ENCODE measurements around the gene NOP56. TPM values are rescaled to one million over a fixed set of nuclear protein-coding genes. Genes with fewer than 3 reads are reported as not detected.

Gene NOP56
- total RNA-seq, 4 donors from 2014 or later, result 80.0 to 141 (median 87.6) TPM

- H3K36me3 ChIP-seq, result no peaks in the 10 kb centered on the region
- no peaks in the 10 kb centered on the region for H3K9me3 ChIP-seq
- no peaks in the 10 kb centered on the region for H3K4me1 ChIP-seq
- WGBS, 2 donors, result 57 to 72% methylated on average over 5 of the region's 5 CpGs
- H3K4me3 ChIP-seq, result no peak overlapping the region
- no peak for TF ChIP-seq POLR2A (IDR thresholded peaks at IDR 0.05)
- TF ChIP-seq EP300 (IDR thresholded peaks at IDR 0.05), result no peak
- TF ChIP-seq, protein P1, sequence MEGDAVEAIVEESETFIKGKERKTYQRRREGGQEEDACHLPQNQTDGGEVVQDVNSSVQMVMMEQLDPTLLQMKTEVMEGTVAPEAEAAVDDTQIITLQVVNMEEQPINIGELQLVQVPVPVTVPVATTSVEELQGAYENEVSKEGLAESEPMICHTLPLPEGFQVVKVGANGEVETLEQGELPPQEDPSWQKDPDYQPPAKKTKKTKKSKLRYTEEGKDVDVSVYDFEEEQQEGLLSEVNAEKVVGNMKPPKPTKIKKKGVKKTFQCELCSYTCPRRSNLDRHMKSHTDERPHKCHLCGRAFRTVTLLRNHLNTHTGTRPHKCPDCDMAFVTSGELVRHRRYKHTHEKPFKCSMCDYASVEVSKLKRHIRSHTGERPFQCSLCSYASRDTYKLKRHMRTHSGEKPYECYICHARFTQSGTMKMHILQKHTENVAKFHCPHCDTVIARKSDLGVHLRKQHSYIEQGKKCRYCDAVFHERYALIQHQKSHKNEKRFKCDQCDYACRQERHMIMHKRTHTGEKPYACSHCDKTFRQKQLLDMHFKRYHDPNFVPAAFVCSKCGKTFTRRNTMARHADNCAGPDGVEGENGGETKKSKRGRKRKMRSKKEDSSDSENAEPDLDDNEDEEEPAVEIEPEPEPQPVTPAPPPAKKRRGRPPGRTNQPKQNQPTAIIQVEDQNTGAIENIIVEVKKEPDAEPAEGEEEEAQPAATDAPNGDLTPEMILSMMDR (IDR thresholded peaks at IDR 0.05), result no peak
- H3K27ac ChIP-seq, result no peak overlapping the region
- no peak for DNase-seq (ENCODE audit: low spot score in 2 of 2)
- H3K27me3 ChIP-seq, result no peaks in the 10 kb centered on the region
Observed at GRCh38 chr20:2701671-2702081, 49.2 kb downstream of the NOP56 start.

DNA sequence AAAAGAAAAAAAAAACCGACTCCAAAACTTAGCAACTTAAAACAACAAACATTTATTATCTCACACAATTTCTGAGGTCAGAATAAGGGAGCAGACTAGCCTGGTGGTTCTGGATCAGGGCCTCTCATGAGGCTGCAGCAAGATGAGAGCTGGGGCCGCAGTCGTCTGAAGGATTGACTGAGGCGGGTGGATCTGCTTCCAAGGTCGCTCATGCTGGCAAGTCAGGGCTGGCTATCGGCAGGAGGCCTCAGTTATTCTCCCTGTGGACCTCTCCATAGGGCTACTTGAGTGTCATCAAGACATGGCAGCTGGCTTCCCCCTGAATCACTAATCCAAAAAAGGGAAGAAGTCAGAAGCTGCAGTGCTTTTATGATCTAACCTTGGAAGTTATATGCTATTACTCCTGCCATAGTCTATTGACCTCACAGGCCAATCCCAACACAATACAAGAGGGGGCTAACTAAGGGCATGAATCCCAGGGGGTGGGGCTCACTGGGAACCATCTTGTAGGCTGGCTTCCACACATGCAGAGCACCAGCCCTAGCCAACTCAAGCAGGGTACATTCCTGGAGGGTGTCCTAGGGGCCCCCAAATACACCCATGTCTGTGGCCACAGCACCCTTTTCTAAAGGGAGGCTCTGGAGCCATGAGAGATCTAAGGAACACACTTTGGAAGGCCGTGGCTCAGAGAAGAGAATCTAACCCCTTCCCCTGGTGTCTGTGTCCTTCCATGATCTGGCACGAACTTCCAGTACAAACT lies 51.5 kb downstream of the NOP56 start:
- no peak for DNase-seq (ENCODE audit: low spot score in 2 of 2)
- 86 to 89% methylated on average over 8 of the region's 8 CpGs for WGBS, 2 donors

DNA sequence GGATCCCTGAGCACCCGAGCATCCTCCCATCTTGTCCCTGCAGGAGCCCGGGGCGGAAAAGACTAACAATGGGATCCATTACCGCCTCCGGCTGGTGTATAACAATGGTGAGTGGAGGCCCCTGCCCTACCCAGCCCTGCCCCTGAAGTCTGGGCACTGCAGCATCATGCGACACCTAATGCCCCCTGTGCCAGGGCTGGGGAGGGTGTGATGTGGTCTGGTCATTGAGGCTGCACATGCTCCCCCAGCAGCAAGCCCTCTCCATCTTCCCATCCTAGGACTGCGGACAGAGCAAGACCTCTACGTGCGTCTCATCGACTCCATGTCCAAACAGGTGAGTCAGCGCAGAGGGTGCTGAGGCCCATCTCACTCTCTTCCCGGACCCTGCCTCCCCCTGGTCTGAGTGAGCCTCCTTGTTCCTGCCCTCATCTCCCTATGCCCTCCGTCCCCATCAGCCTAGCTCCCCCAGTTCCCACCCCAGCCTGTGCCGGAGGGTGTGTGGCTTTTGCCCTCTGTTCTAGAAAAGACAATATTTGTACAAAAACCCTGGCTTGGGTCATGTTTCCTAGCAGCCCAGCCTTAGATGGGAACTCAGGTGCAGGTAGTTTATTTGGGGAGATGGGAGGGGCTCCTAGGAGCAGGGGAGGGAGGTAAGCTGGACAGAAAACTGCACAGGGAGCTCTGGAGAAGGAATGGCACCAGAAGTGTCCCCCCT lies 53.7 kb downstream of the NOP56 start:
- Histone ChIP-seq H3K9me3 (no peaks in the 10 kb centered on the region), H3K27ac (no peak overlapping the region), H3K36me3 (peaks cover 0 to 16% (median 0%) of the 10 kb centered on the region in 3 donors), H3K4me3 (no peak overlapping the region), H3K4me1 (no peaks in the 10 kb centered on the region), H3K27me3 (no peaks in the 10 kb centered on the region)
- DNase-seq (ENCODE audit: low spot score in 2 of 2), result no peak
- TF ChIP-seq POLR2A (IDR thresholded peaks at IDR 0.05) (no peak), EP300 (IDR thresholded peaks at IDR 0.05) (no peak)
- TF ChIP-seq, protein P1 (IDR thresholded peaks at IDR 0.05), result no peak
- WGBS, 2 donors, result 72 to 76% methylated on average over 10 to 14 of the region's 14 CpGs

More for the DNA sequence above, 51.5 kb downstream of the NOP56 start:
- Histone ChIP-seq H3K4me3 (no peak overlapping the region), H3K4me1 (no peaks in the 10 kb centered on the region), H3K27me3 (no peaks in the 10 kb centered on the region), H3K36me3 (peaks cover 0 to 16% (median 0%) of the 10 kb centered on the region in 3 donors), H3K27ac (no peak overlapping the region), H3K9me3 (no peaks in the 10 kb centered on the region)
- TF ChIP-seq EP300 (IDR thresholded peaks at IDR 0.05), result no peak
- TF ChIP-seq, protein P1 (IDR thresholded peaks at IDR 0.05), result no peak
- TF ChIP-seq POLR2A (IDR thresholded peaks at IDR 0.05), result no peak

DNA sequence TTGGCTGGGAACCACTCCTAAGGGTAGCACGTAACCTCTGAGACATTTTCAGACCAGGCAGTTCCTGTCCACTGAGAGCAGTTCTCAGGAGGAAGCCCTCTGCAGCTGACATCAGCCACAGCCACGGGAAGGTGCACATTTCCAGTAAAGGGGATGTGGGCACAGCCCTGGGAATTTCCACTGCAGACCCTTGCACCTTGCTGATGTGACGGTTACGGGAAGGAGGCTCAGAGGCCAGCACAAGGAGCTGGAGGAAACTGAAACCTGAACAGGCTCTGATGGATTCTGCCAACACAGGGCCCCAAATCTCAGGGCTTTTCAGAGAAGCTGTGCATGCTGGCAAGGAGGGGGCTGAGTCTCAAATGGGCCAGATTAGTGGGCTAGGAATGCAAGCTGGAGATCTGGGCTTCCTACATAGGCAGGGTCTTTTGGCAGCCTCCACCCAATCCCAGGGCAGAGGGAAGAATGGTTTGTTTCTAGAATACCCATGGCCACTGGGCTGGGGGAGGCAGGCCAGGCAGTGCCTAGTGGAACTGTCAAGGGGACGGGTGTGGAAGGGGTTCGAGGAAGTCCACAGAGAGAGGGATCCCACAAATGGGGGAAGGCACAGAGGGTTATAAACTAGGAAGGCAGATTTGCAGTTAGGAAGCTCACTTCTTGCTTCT lies 54.4 kb downstream of the NOP56 start:
- TF ChIP-seq EP300 (IDR thresholded peaks at IDR 0.05), result no peak
- TF ChIP-seq, protein P1 (IDR thresholded peaks at IDR 0.05), result no peak
- TF ChIP-seq POLR2A (IDR thresholded peaks at IDR 0.05), result no peak
- H3K27ac ChIP-seq, result no peak overlapping the region
- no peak for DNase-seq (ENCODE audit: low spot score in 2 of 2)
- H3K9me3 ChIP-seq, result no peaks in the 10 kb centered on the region
- WGBS, 2 donors, result 65 to 73% methylated on average over 6 of the region's 6 CpGs
- H3K36me3 ChIP-seq, result peaks cover 0 to 16% (median 0%) of the 10 kb centered on the region in 3 donors
- H3K4me3 ChIP-seq, result no peak overlapping the region
- no peaks in the 10 kb centered on the region for H3K4me1 ChIP-seq
- H3K27me3 ChIP-seq, result no peaks in the 10 kb centered on the region
